ENCODE measurements around the gene B4GALT3.

B4GALT3 gene

DNA sequence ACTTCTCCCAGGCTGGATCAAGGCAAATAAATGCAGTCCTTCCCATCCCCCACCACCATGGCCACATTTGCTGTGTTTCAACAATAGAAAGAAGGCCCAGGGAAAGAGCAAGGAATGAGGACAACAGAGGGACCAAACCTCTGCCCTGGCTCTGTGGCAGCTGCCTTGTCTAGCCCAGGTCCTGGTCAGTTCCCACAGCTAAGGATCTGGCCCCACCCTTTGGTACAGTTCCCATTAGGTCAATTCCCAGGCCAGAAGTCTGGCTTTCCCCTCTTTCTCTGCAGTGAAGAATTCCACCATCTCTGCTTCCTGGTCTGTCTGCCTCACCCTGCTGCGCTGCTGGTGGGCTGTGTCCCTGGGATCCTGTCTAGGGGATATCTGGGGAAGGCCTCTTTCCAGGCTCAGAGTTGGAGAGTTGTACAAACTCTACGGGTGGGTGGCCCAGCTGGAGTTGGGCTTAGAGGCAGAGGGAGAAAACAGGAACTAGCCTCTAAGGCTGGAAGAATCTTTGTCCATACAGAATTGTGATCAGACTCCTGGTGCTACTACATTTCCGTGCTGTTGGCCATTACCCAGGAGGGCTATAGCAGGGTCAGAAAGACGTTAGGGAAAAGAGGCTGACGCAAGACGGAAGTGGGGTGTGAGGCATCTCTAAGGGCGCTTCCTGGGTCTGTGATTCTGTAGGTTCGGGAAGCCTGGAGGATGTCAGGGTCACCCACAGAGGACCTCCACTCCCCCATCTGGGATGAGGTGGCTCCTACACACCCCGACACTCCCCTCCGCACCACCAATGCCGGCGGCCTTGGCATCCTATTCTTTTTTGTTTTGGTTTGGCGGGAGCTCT lies 23.9 kb upstream of the B4GALT3 start:
- TF ChIP-seq, protein P1, sequence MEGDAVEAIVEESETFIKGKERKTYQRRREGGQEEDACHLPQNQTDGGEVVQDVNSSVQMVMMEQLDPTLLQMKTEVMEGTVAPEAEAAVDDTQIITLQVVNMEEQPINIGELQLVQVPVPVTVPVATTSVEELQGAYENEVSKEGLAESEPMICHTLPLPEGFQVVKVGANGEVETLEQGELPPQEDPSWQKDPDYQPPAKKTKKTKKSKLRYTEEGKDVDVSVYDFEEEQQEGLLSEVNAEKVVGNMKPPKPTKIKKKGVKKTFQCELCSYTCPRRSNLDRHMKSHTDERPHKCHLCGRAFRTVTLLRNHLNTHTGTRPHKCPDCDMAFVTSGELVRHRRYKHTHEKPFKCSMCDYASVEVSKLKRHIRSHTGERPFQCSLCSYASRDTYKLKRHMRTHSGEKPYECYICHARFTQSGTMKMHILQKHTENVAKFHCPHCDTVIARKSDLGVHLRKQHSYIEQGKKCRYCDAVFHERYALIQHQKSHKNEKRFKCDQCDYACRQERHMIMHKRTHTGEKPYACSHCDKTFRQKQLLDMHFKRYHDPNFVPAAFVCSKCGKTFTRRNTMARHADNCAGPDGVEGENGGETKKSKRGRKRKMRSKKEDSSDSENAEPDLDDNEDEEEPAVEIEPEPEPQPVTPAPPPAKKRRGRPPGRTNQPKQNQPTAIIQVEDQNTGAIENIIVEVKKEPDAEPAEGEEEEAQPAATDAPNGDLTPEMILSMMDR (IDR thresholded peaks at IDR 0.05; ENCODE audit: low read depth, low read length), result no peak
- DNase-seq (ENCODE audit: extremely low read depth, low read depth), result peak; percentile 43

- no peak for DNase-seq (ENCODE audit: extremely low read depth, low read depth)
- TF ChIP-seq, protein P1 (IDR thresholded peaks at IDR 0.05; ENCODE audit: low read depth, low read length), result no peak
Measured at GRCh38 chr1:161200421-161200991, 23.2 kb upstream of the B4GALT3 start.

DNA sequence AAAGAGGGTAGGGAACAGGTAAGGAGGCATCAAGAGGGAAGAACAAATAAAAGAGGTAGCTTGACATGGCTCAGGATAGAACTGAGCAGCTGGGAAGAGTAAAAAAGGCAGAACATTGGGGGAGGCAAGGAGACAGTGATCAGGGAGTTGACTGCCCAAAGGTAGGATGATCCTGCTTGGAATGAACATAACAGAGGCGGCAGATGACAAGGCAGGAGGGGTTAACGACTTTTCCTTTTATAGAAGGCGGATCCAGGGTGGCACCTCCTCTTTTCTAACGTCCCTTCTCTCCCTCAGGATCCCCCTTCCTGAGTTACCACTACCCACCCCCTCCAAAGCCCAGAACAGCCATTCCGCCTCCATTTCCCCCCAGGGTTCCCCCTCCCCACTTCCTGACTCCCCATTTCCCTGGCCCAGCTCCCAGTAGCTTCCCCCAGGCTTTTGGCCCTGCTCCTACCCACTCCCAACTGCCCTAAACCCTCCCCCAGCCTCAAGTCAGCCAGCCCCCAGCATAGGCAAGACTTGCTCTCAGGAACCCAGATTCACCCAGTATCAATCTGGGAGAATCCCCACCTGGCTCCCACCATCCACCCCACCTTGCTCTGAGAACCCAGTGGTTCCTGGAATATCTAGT lies 22.3 kb upstream of the B4GALT3 start:
- TF ChIP-seq, protein P1 (IDR thresholded peaks at IDR 0.05; ENCODE audit: low read depth, low read length), result no peak
- DNase-seq (ENCODE audit: extremely low read depth, low read depth), result no peak

- TF ChIP-seq, protein P1 (IDR thresholded peaks at IDR 0.05; ENCODE audit: low read depth, low read length), result no peak
- DNase-seq (ENCODE audit: extremely low read depth, low read depth), result peak; percentile 67
Measured at GRCh38 chr1:161198897-161199431, 21.7 kb upstream of the B4GALT3 start, which contains the start of gene ADAMTS4. TSS of gene ADAMTS4 (minus strand) at chr1:161199054. CDS start at chr1:161198627, 427 bp downstream.

GRCh38 chr1:161198194-161198896 lies 21.0 kb upstream of the B4GALT3 start:
- TF ChIP-seq, protein P1 (IDR thresholded peaks at IDR 0.05; ENCODE audit: low read depth, low read length), result peak; percentile 13
- no peak for DNase-seq (ENCODE audit: extremely low read depth, low read depth)

GRCh38 chr1:161197560-161198193 lies 20.4 kb upstream of the B4GALT3 start:
- DNase-seq (ENCODE audit: extremely low read depth, low read depth), result no peak
- TF ChIP-seq, protein P1 (IDR thresholded peaks at IDR 0.05; ENCODE audit: low read depth, low read length), result no peak
